Glutamatergic neuron (in vitro differentiated cells): ENCODE measurements around the gene LEPR. TPM values are rescaled to one million over a fixed set of nuclear protein-coding genes. Genes with fewer than 3 reads are reported as not detected.
A peak's percentile ranks its signal among the peaks of the same experiment; 100 is the strongest.

Experiments used
- DNase-seq: peaks from one replicate; pipeline ENCODE4 v3.0.0; 2022
- H3K27ac Mint-ChIP-seq: one replicate; pipeline ENCODE4 v1.8.0; 2020; ENCODE audit warnings: mild to moderate bottlenecking, mixed read lengths, inconsistent platforms; ENCODE audit not compliant: unreplicated experiment
- H3K27me3 Mint-ChIP-seq: one replicate; pipeline ENCODE4 v1.8.0; 2020; ENCODE audit warnings: mild to moderate bottlenecking, moderate library complexity, mixed read lengths, inconsistent platforms; ENCODE audit not compliant: unreplicated experiment
- H3K36me3 Mint-ChIP-seq: one replicate; pipeline ENCODE4 v1.8.0; 2020; ENCODE audit warnings: mild to moderate bottlenecking, mixed read lengths, inconsistent platforms; ENCODE audit not compliant: unreplicated experiment
- H3K4me1 Mint-ChIP-seq: one replicate; pipeline ENCODE4 v1.8.0; 2020; ENCODE audit warnings: mild to moderate bottlenecking, low read depth, mixed read lengths, inconsistent platforms; ENCODE audit not compliant: unreplicated experiment
- H3K4me3 Mint-ChIP-seq: one replicate; pipeline ENCODE4 v1.8.0; 2020; ENCODE audit warnings: mild to moderate bottlenecking, mixed read lengths, inconsistent platforms; ENCODE audit not compliant: unreplicated experiment
- H3K9me3 Mint-ChIP-seq: one replicate; pipeline ENCODE4 v1.8.0; 2020; ENCODE audit warnings: mild to moderate bottlenecking, moderate library complexity, mixed read lengths, inconsistent platforms; ENCODE audit not compliant: unreplicated experiment
- total RNA-seq: library from RNA; stranded (reverse); fragmentation: NEBNext Ultra II Directional; extraction: Animal tissue kit (Norgen Biotek cat#: 25700); gene quantifications from one replicate; pipeline ENCODE4 v1.2.1, GENCODE V29; 2021; ENCODE audit not compliant: unreplicated experiment
- TF ChIP-seq, protein P1 (sequence below): fragments of 200-600 bp; sonication (generic); IDR thresholded peaks from one replicate; pipeline ENCODE4 v1.5.0; 2021; ENCODE audit not compliant: partially characterized antibody, unreplicated experiment

Gene LEPR
- total RNA-seq, 1 donor from 2014 or later = 6.8 TPM

DNA sequence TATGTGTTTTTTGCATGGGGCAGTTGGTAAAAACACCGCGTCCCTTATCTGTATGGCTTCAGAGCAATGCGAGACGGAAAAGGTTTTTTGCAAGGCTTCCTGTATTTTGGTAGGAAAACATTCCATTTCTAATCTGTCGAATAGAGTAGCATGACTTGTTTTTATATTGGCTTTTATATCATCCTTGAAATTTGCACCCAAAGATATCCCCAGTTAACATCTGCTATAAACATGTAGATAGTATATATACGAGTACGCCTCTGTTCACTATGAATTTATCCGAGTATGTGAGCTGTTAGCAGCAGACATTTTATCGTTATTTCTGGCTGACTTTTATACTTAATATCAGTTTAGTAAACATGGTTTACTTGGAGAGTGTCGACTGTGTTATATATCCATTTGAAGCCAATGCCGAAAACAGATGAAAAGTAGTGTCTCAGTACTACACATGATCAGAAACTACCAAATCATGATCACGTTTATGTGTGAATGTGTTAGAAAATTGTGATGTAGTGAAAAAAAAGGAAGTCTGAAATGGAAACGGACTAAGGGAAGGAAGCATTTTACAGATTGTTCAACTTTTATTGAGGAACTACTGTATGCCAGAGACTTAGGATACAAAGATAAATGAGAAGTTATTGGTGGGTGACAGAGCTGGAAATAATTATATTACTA is 1.0 kb downstream of the LEPR start:
- peaks cover 3% of the 10 kb centered on the region for H3K27me3 Mint-ChIP-seq
- H3K27ac Mint-ChIP-seq = no peak overlapping the region
- TF ChIP-seq, protein P1, sequence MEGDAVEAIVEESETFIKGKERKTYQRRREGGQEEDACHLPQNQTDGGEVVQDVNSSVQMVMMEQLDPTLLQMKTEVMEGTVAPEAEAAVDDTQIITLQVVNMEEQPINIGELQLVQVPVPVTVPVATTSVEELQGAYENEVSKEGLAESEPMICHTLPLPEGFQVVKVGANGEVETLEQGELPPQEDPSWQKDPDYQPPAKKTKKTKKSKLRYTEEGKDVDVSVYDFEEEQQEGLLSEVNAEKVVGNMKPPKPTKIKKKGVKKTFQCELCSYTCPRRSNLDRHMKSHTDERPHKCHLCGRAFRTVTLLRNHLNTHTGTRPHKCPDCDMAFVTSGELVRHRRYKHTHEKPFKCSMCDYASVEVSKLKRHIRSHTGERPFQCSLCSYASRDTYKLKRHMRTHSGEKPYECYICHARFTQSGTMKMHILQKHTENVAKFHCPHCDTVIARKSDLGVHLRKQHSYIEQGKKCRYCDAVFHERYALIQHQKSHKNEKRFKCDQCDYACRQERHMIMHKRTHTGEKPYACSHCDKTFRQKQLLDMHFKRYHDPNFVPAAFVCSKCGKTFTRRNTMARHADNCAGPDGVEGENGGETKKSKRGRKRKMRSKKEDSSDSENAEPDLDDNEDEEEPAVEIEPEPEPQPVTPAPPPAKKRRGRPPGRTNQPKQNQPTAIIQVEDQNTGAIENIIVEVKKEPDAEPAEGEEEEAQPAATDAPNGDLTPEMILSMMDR = no peak
- DNase-seq = no peak
- peaks cover 7% of the 10 kb centered on the region for H3K4me1 Mint-ChIP-seq
- H3K9me3 Mint-ChIP-seq = peaks cover 8% of the 10 kb centered on the region
- no peak overlapping the region for H3K4me3 Mint-ChIP-seq
- H3K36me3 Mint-ChIP-seq = no peaks in the 10 kb centered on the region

DNA sequence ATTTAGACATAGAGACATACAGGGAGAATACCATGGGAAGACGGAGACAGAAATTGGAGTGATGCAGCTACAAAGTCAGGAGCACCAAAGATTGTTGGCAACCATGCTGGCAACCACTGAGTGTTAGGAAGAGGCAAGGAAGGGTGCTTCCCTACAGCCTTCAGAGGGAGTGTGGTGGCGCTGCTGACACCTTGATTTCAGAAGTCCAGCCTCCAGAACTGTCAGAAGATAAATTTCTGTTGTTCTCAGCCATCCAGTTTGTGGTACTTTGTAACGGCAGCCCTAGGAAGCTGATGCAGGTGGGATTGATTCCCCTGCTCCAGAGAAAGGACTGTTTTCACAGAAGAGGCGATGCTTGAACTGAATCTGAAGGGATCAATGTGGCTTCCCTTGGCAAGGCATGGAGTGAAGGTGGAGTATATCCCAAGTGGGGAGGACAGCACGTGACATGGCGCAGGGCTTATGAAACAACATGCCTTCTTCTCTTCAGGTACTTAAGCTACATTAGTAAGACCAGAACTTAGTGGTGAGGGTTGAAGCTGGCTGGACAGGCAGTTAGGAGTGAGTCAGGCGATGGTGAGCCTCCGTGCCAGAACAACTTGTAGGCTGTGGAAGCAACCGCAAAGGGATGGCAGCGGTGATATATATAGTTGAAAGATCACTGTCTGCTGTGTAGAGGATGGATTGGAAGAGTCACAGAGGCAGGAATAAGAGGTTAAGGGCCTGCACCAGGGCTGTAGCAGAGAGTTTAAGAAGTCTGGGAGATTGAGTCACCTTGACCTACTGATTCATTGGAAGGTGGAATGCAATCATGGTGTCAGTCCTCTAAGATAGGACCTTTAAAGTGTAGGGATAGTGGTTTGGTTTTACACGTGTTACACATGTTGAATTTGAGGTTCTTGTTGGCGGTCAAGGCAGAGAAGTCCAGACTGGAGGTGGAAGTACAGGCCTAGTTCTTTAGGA is 2.1 kb downstream of the LEPR start:
- Mint-ChIP-seq H3K27me3 (peaks cover 3% of the 10 kb centered on the region), H3K27ac (peak overlapping the region; percentile 12), H3K9me3 (peaks cover 8% of the 10 kb centered on the region), H3K4me1 (peaks cover 7% of the 10 kb centered on the region), H3K4me3 (no peak overlapping the region), H3K36me3 (no peaks in the 10 kb centered on the region)
- no peak for DNase-seq
- TF ChIP-seq, protein P1 = no peak

DNA sequence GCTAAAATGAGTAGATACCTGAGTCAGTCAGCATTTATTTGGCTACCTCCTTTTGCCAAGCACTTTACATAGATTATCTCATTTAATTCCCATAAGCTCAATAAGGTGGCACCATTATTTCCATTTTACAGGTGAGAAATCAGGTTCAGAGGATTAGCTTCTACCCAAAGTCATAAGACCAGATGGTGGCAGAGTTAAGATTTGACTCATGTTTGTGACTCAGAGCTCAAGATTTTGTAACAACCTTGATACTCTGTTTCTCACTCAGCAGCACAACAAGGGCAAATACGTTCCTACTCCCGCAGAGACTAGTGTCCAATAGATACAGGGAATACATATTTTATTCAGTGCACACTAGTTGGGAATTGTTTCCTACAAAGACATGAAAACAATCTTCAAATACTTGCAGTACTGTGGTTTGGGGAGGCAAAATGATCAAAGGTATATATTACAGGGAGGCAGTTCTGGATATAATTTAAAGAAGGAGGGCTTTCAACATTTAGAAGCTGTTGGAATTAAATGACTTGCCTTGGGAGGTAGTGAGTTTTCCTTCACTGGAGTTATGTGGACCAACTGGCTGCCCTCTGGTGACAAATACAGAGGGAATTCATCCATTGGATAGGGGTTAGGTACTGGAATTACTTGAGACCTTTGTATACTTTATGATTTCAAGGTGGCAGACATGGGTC is 3.6 kb downstream of the LEPR start:
- TF ChIP-seq, protein P1 = no peak
- Mint-ChIP-seq H3K27ac (peak overlapping the region; percentile 62), H3K4me1 (peaks cover 7% of the 10 kb centered on the region), H3K36me3 (no peaks in the 10 kb centered on the region), H3K27me3 (peaks cover 3% of the 10 kb centered on the region), H3K4me3 (no peak overlapping the region), H3K9me3 (peaks cover 8% of the 10 kb centered on the region)
- DNase-seq = no peak

DNA sequence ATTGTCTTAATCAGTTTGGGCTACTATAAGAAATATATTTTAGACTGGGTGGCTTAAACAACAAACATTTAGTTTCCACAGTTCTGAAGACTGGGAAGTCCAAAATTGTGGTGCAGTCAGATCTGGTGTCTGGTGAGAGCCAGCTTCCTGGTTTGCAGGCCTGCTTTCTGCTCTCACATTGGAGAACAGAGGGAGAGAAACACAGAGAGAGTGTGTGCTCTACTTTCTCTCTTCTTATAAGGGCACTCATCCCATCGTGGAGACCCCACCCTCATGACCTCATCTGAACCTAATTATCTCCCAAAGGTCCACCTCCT is 4.1 kb downstream of the LEPR start:
- Mint-ChIP-seq H3K27me3 (peaks cover 3% of the 10 kb centered on the region), H3K27ac (peak overlapping the region; percentile 63), H3K4me1 (peaks cover 4% of the 10 kb centered on the region), H3K9me3 (peaks cover 7% of the 10 kb centered on the region), H3K36me3 (no peaks in the 10 kb centered on the region), H3K4me3 (no peak overlapping the region)
- TF ChIP-seq, protein P1 = no peak
- DNase-seq = no peak
